ENCODE results near the gene CD8B. TPM values are rescaled to one million over a fixed set of nuclear protein-coding genes. Genes with fewer than 3 reads are reported as not detected.

CD8B gene
- total and polyA plus RNA-seq, 2 of the 8 experiments (the other 6 are each of a cell fraction or from before 2014, with no cell fraction given), result 0.35 to 0.63 TPM

GRCh38 chr2:86825036-86825692 lies 36.5 kb downstream of the CD8B start (continued):
- no peak for TF ChIP-seq CHD2 (IDR thresholded peaks at IDR 0.05; ENCODE audit: low read length)
- TF ChIP-seq YY1 (IDR thresholded peaks at IDR 0.05; ENCODE audit: low read depth, low read length), result no peak
- TF ChIP-seq KDM4A (IDR thresholded peaks at IDR 0.05; ENCODE audit: low read depth, low read length, severe bottlenecking), result no peak
- TF ChIP-seq BCL11A (IDR thresholded peaks at IDR 0.05; ENCODE audit: low read depth in 2 of 2, low read length in 2 of 2), result no peak
- no peak for TF ChIP-seq POLR2A (IDR thresholded peaks at IDR 0.05; ENCODE audit: control extremely low read depth in 1 of 2, low read depth in 2 of 2, low read length in 2 of 2)
- no peak for TF ChIP-seq TBP (IDR thresholded peaks at IDR 0.05; ENCODE audit: low read depth, low read length)
- no peak for TF ChIP-seq BRCA1 (IDR thresholded peaks at IDR 0.05; ENCODE audit: low read depth, low read length)
- TF ChIP-seq TCF12 (IDR thresholded peaks at IDR 0.05; ENCODE audit: low read depth, low read length), result no peak
- TF ChIP-seq CHD1 (IDR thresholded peaks at IDR 0.05; ENCODE audit: low read depth, low read length), result no peak
- no peak for TF ChIP-seq SRF (IDR thresholded peaks at IDR 0.05; ENCODE audit: low read depth, low read length)
- TF ChIP-seq SP2 (IDR thresholded peaks at IDR 0.05; ENCODE audit: low read length), result no peak

All from H1 (cell line).